Posterior vena cava (tissue), 2 donors: ENCODE measurements around the gene C6orf136. TPM values are rescaled to one million over a fixed set of nuclear protein-coding genes. Genes with fewer than 3 reads are reported as not detected.
A peak's percentile ranks its signal among the peaks of the same experiment; 100 is the strongest.

Source experiments
- DNase-seq: peaks from one replicate; pipeline ENCODE4 v3.0.0-alpha.2; 2020; ENCODE audit warnings: low spot score
- intact Hi-C, 2 donors: fragments of 100-400 bp; cut with DNase I; formaldehyde crosslinking; loops; one replicate each; pipeline versions ENCODE4 v1.14.1 to v1.14.2; 2022 to 2023
- long read RNA-seq, 2 donors: library from polyadenylated mRNA; unstranded; transcript quantifications; one replicate each; pipeline ENCODE4 v2.0.0, GENCODE V29; 2020 to 2021
- total RNA-seq, 2 donors: library from RNA; stranded (reverse); fragmentation: NEBNext Ultra II Directional; extraction: Animal tissue kit (Norgen Biotek cat#: 25700); gene quantifications; one replicate each; pipeline ENCODE4 v1.2.1, GENCODE V29; 2021
- donor health status: DM: yes; HTN: yes; CAD: no.
- donor health status: DM: yes; HTN: yes; CAD: no.

The C6orf136 gene
- total RNA-seq, result 10 to 100 TPM in 1 of 2 donors, 1 to 10 TPM in 1; 8.5 to 13.4 TPM
- long read RNA-seq, donor 1, partial matches to known transcripts, result 1 of 1 reads
- long read RNA-seq, donor 1, other reads (novel, unspliced or antisense), result 0 of 1 reads
- long read RNA-seq, donor 2, partial matches to known transcripts, result 2 of 3 reads
- long read RNA-seq, donor 2, other reads (novel, unspliced or antisense), result 0 of 3 reads

- peak; percentile 98 for DNase-seq
- intact Hi-C loops, result no loop called here
These were observed at the start of gene C6orf136 for GRCh38 chr6:30646450-30647241. TSS of gene C6orf136 (plus strand) at chr6:30647133. CDS start at chr6:30647232, 99 bp downstream.

GRCh38 chr6:30597315-30598144 lies 49.4 kb upstream of the C6orf136 start:
- intact Hi-C loops, result loop anchor here in 1 of 2 donors (5.0 kb wide), 2 partner anchors 55 to 115 kb away; no protein-coding TSS in a partner anchor
- peak; percentile 86 for DNase-seq

GRCh38 chr6:30598912-30599624 lies 47.9 kb upstream of the C6orf136 start:
- peak; percentile 50 for DNase-seq
- intact Hi-C loops, result loop anchor here in 1 of 2 donors (5.0 kb wide), 2 partner anchors 57 to 117 kb away; no protein-coding TSS in a partner anchor

- intact Hi-C loops, result loop anchor here in 1 of 2 donors (5.0 kb wide), 2 partner anchors 57 to 117 kb away; no protein-coding TSS in a partner anchor
- DNase-seq, result peak; percentile 13
These were observed 47.2 kb upstream of the C6orf136 start for GRCh38 chr6:30599625-30600324.

- intact Hi-C loops, result no loop called here
- peak; percentile 78 for DNase-seq
These were observed 46.4 kb upstream of the C6orf136 start for GRCh38 chr6:30600451-30600961.

- intact Hi-C loops, result no loop called here
- DNase-seq, result peak; percentile 43
These were observed 45.5 kb upstream of the C6orf136 start for GRCh38 chr6:30601436-30601814.

GRCh38 chr6:30601815-30602641 lies 44.9 kb upstream of the C6orf136 start:
- DNase-seq, result peak; percentile 78
- intact Hi-C loops, result no loop called here

- intact Hi-C loops, result no loop called here
- DNase-seq, result peak; percentile 62
These were observed 43.0 kb upstream of the C6orf136 start for GRCh38 chr6:30603961-30604360.

GRCh38 chr6:30610065-30610464 lies 36.9 kb upstream of the C6orf136 start:
- intact Hi-C loops, result no loop called here
- no peak for DNase-seq

- intact Hi-C loops, result no loop called here
- DNase-seq, result peak; percentile 19
These were observed 35.6 kb upstream of the C6orf136 start for GRCh38 chr6:30611150-30611855.

- DNase-seq, result no peak
- intact Hi-C loops, result no loop called here
These were observed 35.1 kb upstream of the C6orf136 start for GRCh38 chr6:30611856-30612194.

GRCh38 chr6:30612213-30612612 lies 34.7 kb upstream of the C6orf136 start:
- intact Hi-C loops, result no loop called here
- DNase-seq, result no peak

- DNase-seq, result peak; percentile 24
- intact Hi-C loops, result no loop called here
These were observed 34.2 kb upstream of the C6orf136 start for GRCh38 chr6:30612687-30613248.

- intact Hi-C loops, result no loop called here
- no peak for DNase-seq
These were observed 33.5 kb upstream of the C6orf136 start for GRCh38 chr6:30613251-30614043.

GRCh38 chr6:30614044-30614842 lies 32.7 kb upstream of the C6orf136 start:
- intact Hi-C loops, result no loop called here
- peak; percentile 10 for DNase-seq
